Left lung (tissue), 10 donors: ENCODE results near the gene B9D1. TPM values are rescaled to one million over a fixed set of nuclear protein-coding genes. Genes with fewer than 3 reads are reported as not detected.
A peak's percentile ranks its signal among the peaks of the same experiment; 100 is the strongest.

Source experiments
- ATAC-seq: fragments of 200-7000 bp; cut with Tn5 transposase; one replicate; pipeline ENCODE4 v1.9.1; 2020; ENCODE audit warnings: moderate library complexity
- DNase-seq, 4 donors: peaks; one replicate each; pipeline ENCODE4 v3.0.0-alpha.2; 2013 to 2020
- H3K27ac ChIP-seq, 2 donors: fragments of 200-600 bp; sonication (generic) in 1 of 2; one replicate each; pipeline versions ENCODE4 v1.5.0 to v1.8.0; 2020 to 2021
- H3K27me3 ChIP-seq, 2 donors: fragments of 200-600 bp; sonication (generic) in 1 of 2; one replicate each; pipeline versions ENCODE4 v1.5.0 to v1.8.0; 2020 to 2021
- H3K36me3 ChIP-seq, 2 donors: fragments of 200-600 bp; sonication (generic) in 1 of 2; one replicate each; pipeline versions ENCODE4 v1.5.0 to v1.8.0; 2020 to 2021
- H3K4me1 ChIP-seq, 2 donors: fragments of 200-600 bp; one replicate each; pipeline ENCODE4 v1.8.0; 2021
- H3K4me3 ChIP-seq, 2 donors: fragments of 200-600 bp; sonication (generic) in 1 of 2; one replicate each; pipeline versions ENCODE4 v1.5.0 to v1.8.0; 2020 to 2021; ENCODE audit warnings: mild to moderate bottlenecking in 1 of 2
- H3K9me3 ChIP-seq, 2 donors: fragments of 200-600 bp; sonication (generic) in 1 of 2; one replicate each; pipeline versions ENCODE4 v1.5.0 to v1.8.0; 2020 to 2021
- CTCF ChIP-seq, 2 donors: fragments of 200-600 bp; sonication (generic) in 1 of 2; IDR thresholded peaks; one replicate each; pipeline versions ENCODE4 v1.5.0 to v1.8.0; 2021; ENCODE audit warnings: antibody characterized with exemption in 2 of 2
- intact Hi-C, 2 donors: fragments of 100-400 bp; cut with DNase I; formaldehyde crosslinking; loops; one replicate each; pipeline versions ENCODE4 v1.11.2 to v1.14.2; 2022
- polyA plus RNA-seq, 6 donors: library from polyadenylated mRNA; unstranded; fragments of 120-200 nt; gene quantifications; one replicate each; pipeline ENCODE4 v1.2.1, GENCODE V29; 2013; ENCODE audit not compliant: insufficient read length in 6 of 6
- total RNA-seq, 2 donors: library from RNA; stranded (reverse); fragmentation: NEBNext Ultra II Directional; extraction: Animal tissue kit (Norgen Biotek cat#: 25700); gene quantifications; one replicate each; pipeline ENCODE4 v1.2.1, GENCODE V29; 2021
- donor health status: DM: no; HTN: yes; CAD: no.
- donor health status: DM: no; HTN: no; CAD: no.

Gene B9D1
- total and polyA plus RNA-seq, 8 donors: 11.4 to 24.1 (median 21.1) TPM

GRCh38 chr17:19327031-19327783 lies 35.3 kb downstream of the B9D1 start:
- intact Hi-C loops: no loop called here
- H3K4me3 ChIP-seq: no peak overlapping the region
- H3K36me3 ChIP-seq: peaks cover 0 to 15% of the 10 kb centered on the region in 2 donors
- DNase-seq (peak in 1 of 4 donors; percentile 43), ATAC-seq (peak; percentile 51)
- H3K4me1 ChIP-seq: no peaks in the 10 kb centered on the region
- TF ChIP-seq CTCF (IDR thresholded peaks at IDR 0.05): no peak
- peaks cover 0 to 5% of the 10 kb centered on the region in 2 donors for H3K9me3 ChIP-seq
- no peak overlapping the region for H3K27ac ChIP-seq
- H3K27me3 ChIP-seq: peaks cover 0 to 5% of the 10 kb centered on the region in 2 donors

- Histone ChIP-seq H3K4me1 (no peaks in the 10 kb centered on the region), H3K27me3 (peaks cover 0 to 22% of the 10 kb centered on the region in 2 donors), H3K9me3 (peaks cover 0 to 5% of the 10 kb centered on the region in 2 donors), H3K4me3 (no peak overlapping the region), H3K27ac (no peak overlapping the region), H3K36me3 (peaks cover 0 to 16% of the 10 kb centered on the region in 2 donors)
- TF ChIP-seq CTCF (IDR thresholded peaks at IDR 0.05): no peak
- intact Hi-C loops: no loop called here
- no peak for ATAC-seq
- DNase-seq: no peak
Observed at GRCh38 chr17:19325542-19325941, 37.0 kb downstream of the B9D1 start.

- intact Hi-C loops: no loop called here
- ATAC-seq: no peak
- H3K27ac ChIP-seq: no peak overlapping the region
Observed at GRCh38 chr17:19322861-19323260, 39.7 kb downstream of the B9D1 start.

GRCh38 chr17:19322129-19322505 lies 40.4 kb downstream of the B9D1 start:
- peaks cover 0 to 8% of the 10 kb centered on the region in 2 donors for H3K36me3 ChIP-seq
- peaks cover 0 to 3% of the 10 kb centered on the region in 2 donors for H3K4me1 ChIP-seq
- peaks cover 0 to 38% of the 10 kb centered on the region in 2 donors for H3K27me3 ChIP-seq
- H3K4me3 ChIP-seq: no peak overlapping the region
- no peak for TF ChIP-seq CTCF (IDR thresholded peaks at IDR 0.05)
- intact Hi-C loops: no loop called here
- peaks cover 0 to 5% of the 10 kb centered on the region in 2 donors for H3K9me3 ChIP-seq
- peak in 1 of 4 donors; percentile 31 for DNase-seq
- no peak overlapping the region for H3K27ac ChIP-seq
- no peak for ATAC-seq

More at GRCh38 chr17:19322861-19323260, 39.7 kb downstream of the B9D1 start:
- H3K9me3 ChIP-seq: peaks cover 0 to 5% of the 10 kb centered on the region in 2 donors
- TF ChIP-seq CTCF (IDR thresholded peaks at IDR 0.05): no peak
- H3K4me3 ChIP-seq: no peak overlapping the region
- DNase-seq: no peak
- H3K27me3 ChIP-seq: peaks cover 0 to 30% of the 10 kb centered on the region in 2 donors
- peaks cover 0 to 8% of the 10 kb centered on the region in 2 donors for H3K36me3 ChIP-seq
- no peaks in the 10 kb centered on the region for H3K4me1 ChIP-seq

- Histone ChIP-seq H3K27me3 (peaks cover 0 to 43% of the 10 kb centered on the region in 2 donors), H3K4me3 (no peak overlapping the region), H3K36me3 (peaks cover 0 to 8% of the 10 kb centered on the region in 2 donors), H3K4me1 (peaks cover 0 to 3% of the 10 kb centered on the region in 2 donors), H3K27ac (no peak overlapping the region), H3K9me3 (peaks cover 0 to 5% of the 10 kb centered on the region in 2 donors)
- intact Hi-C loops: no loop called here
- DNase-seq (no peak), ATAC-seq (no peak)
- no peak for TF ChIP-seq CTCF (IDR thresholded peaks at IDR 0.05)
Observed at GRCh38 chr17:19321481-19322128, 40.9 kb downstream of the B9D1 start.
